PFSK-1 (cell line): ENCODE measurements around the gene SPSB4. TPM values are rescaled to one million over a fixed set of nuclear protein-coding genes. Genes with fewer than 3 reads are reported as not detected.

Source experiments
- FOXP2 ChIP-seq: optimal IDR thresholded peaks from 2 replicates; pipeline ENCODE3; 2011; ENCODE audit warnings: borderline replicate concordance, control low read depth, inconsistent platforms; ENCODE audit not compliant: insufficient read depth; ENCODE audit errors: extremely low read length, extremely low read depth
- POLR2AphosphoS5 ChIP-seq: IDR thresholded peaks from 2 replicates; pipeline ENCODE4 v1.6.1; 2012; ENCODE audit warnings: low read depth, mild to moderate bottlenecking, control low read depth, low read length, moderate library complexity
- SIN3A ChIP-seq: IDR thresholded peaks from 2 replicates; pipeline ENCODE4 v1.6.1; 2012; ENCODE audit warnings: mild to moderate bottlenecking, low read length, moderate library complexity, borderline replicate concordance; ENCODE audit not compliant: insufficient read depth
- TAF1 ChIP-seq: IDR thresholded peaks from 2 replicates; pipeline ENCODE4 v1.6.1; 2012; ENCODE audit warnings: low read length, control low read depth, borderline replicate concordance; ENCODE audit not compliant: insufficient read depth
- polyA plus RNA-seq: library from polyadenylated mRNA; unstranded; fragments of >200 nt; gene quantifications from one replicate; pipeline ENCODE4 v1.2.1, GENCODE V29; 2012; ENCODE audit warnings: low read depth, missing spikeins; ENCODE audit not compliant: insufficient read length
- TF ChIP-seq, protein P1 (sequence below), 2 experiments: IDR thresholded peaks; 2 replicates each; pipeline versions ENCODE4 v1.6.1 to v1.8.0; 2011 to 2012; ENCODE audit warnings: low read depth in 2 of 2, low read length in 2 of 2, control low read depth in 1 of 2, inconsistent platforms in 1 of 2, mild to moderate bottlenecking in 1 of 2, moderate library complexity in 1 of 2; ENCODE audit not compliant: insufficient read depth in 1 of 2

Gene SPSB4
- polyA plus RNA-seq: 0.38 TPM

GRCh38 chr3:141050576-141051442 is at the start of gene SPSB4:
Gene SPSB4 (plus strand): TSS chr3:141051347. CDS start chr3:141066105, 14,758 bp downstream.
- TF ChIP-seq TAF1: no peak
- no peak for TF ChIP-seq POLR2AphosphoS5
- TF ChIP-seq, protein P1, sequence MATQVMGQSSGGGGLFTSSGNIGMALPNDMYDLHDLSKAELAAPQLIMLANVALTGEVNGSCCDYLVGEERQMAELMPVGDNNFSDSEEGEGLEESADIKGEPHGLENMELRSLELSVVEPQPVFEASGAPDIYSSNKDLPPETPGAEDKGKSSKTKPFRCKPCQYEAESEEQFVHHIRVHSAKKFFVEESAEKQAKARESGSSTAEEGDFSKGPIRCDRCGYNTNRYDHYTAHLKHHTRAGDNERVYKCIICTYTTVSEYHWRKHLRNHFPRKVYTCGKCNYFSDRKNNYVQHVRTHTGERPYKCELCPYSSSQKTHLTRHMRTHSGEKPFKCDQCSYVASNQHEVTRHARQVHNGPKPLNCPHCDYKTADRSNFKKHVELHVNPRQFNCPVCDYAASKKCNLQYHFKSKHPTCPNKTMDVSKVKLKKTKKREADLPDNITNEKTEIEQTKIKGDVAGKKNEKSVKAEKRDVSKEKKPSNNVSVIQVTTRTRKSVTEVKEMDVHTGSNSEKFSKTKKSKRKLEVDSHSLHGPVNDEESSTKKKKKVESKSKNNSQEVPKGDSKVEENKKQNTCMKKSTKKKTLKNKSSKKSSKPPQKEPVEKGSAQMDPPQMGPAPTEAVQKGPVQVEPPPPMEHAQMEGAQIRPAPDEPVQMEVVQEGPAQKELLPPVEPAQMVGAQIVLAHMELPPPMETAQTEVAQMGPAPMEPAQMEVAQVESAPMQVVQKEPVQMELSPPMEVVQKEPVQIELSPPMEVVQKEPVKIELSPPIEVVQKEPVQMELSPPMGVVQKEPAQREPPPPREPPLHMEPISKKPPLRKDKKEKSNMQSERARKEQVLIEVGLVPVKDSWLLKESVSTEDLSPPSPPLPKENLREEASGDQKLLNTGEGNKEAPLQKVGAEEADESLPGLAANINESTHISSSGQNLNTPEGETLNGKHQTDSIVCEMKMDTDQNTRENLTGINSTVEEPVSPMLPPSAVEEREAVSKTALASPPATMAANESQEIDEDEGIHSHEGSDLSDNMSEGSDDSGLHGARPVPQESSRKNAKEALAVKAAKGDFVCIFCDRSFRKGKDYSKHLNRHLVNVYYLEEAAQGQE (IDR thresholded peaks at IDR 0.05; ENCODE audit: insufficient read depth in 1 of 2, low read depth in 2 of 2, low read length in 2 of 2): no peak

DNA sequence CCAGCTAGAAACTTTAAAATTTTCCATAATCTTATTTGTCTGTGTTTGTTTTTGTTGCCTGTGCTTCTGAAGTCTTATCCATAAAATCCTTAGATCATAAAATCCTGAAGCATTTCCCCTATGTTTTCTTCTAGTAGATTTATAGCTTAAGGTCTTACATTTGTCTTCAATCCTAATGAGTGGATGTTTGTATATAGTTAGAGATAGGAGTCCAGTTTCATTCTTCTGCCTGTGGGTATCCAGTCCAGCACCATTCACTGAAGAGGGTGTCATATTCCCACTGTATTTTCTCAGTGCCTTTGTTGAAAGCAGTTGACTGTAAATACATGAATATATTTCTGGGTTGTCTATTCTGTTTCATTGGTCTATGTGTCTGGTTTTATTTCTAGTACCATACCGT is 44.8 kb upstream of the SPSB4 start:
- TF ChIP-seq POLR2AphosphoS5 (no peak), TAF1 (no peak), SIN3A (no peak)

DNA sequence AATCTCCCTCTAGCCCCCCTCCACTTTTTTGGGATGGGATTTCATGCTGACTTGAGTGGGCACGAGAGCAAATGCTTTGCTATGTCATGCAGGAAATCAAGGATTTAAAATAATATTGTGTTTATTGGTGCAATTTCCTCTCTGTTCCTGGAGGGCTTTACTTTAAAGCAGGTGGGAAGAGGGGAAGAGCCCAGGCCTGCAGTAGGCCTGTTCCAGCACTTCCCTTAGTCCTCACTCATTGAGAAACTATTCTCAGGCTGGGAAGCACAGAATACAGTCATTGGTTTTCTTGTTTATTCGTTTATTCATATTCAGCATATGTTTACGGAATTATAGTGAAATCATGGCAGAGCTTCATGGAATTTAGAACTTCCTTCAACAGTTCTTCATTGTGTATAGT is 41.7 kb upstream of the SPSB4 start:
- TF ChIP-seq POLR2AphosphoS5 (no peak), SIN3A (no peak), FOXP2 (no peak), TAF1 (no peak)
- TF ChIP-seq, protein P1 (IDR thresholded peaks at IDR 0.05; ENCODE audit: insufficient read depth in 1 of 2, low read depth in 2 of 2, low read length in 2 of 2): no peak

- TF ChIP-seq TAF1 (no peak), SIN3A (no peak), POLR2AphosphoS5 (no peak), FOXP2 (no peak)
- TF ChIP-seq, protein P1 (IDR thresholded peaks at IDR 0.05; ENCODE audit: insufficient read depth in 1 of 2, low read depth in 2 of 2, low read length in 2 of 2): no peak
These were observed 39.7 kb upstream of the SPSB4 start for GRCh38 chr3:141011232-141011996.

DNA sequence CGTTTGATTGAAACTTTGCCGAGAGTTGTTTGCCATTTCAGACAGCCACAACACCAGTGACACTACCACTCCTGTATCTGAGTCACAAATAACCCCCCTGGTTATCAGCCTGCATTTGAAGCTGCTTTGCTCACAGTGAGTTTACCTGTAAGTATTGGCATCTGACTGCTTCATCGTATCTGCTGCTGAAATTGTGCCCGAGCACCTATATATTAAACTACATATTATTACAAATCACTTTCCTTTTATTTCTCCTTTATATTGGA is 39.2 kb upstream of the SPSB4 start:
- TF ChIP-seq SIN3A: no peak
- TF ChIP-seq FOXP2: no peak
- TF ChIP-seq TAF1: no peak
- TF ChIP-seq, protein P1 (IDR thresholded peaks at IDR 0.05; ENCODE audit: insufficient read depth in 1 of 2, low read depth in 2 of 2, low read length in 2 of 2): no peak
- no peak for TF ChIP-seq POLR2AphosphoS5
